PFSK-1 (cell line): ENCODE results near the gene STN1.

Experiments
- FOXP2 ChIP-seq: optimal IDR thresholded peaks from 2 replicates; pipeline ENCODE3; 2011; ENCODE audit warnings: borderline replicate concordance, control low read depth, inconsistent platforms; ENCODE audit not compliant: insufficient read depth; ENCODE audit errors: extremely low read length, extremely low read depth
- POLR2AphosphoS5 ChIP-seq: IDR thresholded peaks from 2 replicates; pipeline ENCODE4 v1.6.1; 2012; ENCODE audit warnings: low read depth, mild to moderate bottlenecking, control low read depth, low read length, moderate library complexity
- TAF1 ChIP-seq: IDR thresholded peaks from 2 replicates; pipeline ENCODE4 v1.6.1; 2012; ENCODE audit warnings: low read length, control low read depth, borderline replicate concordance; ENCODE audit not compliant: insufficient read depth

- no peak for TF ChIP-seq FOXP2
- TF ChIP-seq TAF1 = no peak
- no peak for TF ChIP-seq POLR2AphosphoS5
Observed at GRCh38 chr10:103915796-103916195, 2.2 kb downstream of the STN1 start.
